Activated CD4-positive, alpha-beta T cell treated with anti-CD3 and anti-CD28 coated beads for 1 hour (primary cell): ENCODE data around the gene NHSL2.
"Not testable (repeated sequence)": the region's sequence is repeated elsewhere in the genome, so short reads cannot be mapped to it uniquely, and the experiment has no call there.

Experiments
- DNase-seq: peaks from one replicate; pipeline ENCODE4 v3.0.0-alpha.2; 2020

The NHSL2 gene

GRCh38 chrX:71927040-71927439 lies 16.4 kb downstream of the NHSL2 start:
- DNase-seq, result no peak

DNA sequence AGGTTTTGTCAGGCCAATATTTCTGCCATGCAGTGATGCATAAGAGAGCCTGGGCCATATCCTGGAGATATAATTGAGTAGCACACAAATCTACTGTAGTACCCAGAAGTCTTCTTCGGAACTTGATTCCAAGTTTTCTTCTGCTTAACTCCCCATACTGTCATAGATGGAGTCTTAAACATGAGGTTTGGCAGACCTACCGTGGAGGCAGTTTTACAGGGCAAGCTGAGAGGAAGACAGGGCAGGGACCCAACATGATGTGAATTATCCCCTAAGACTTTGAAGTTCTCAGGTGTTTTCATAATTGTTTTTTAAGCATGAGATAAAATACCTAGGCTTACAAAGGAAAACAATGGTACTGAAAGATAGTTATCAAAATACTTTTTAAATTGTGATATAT lies 18.2 kb downstream of the NHSL2 start:
- no peak for DNase-seq

DNA sequence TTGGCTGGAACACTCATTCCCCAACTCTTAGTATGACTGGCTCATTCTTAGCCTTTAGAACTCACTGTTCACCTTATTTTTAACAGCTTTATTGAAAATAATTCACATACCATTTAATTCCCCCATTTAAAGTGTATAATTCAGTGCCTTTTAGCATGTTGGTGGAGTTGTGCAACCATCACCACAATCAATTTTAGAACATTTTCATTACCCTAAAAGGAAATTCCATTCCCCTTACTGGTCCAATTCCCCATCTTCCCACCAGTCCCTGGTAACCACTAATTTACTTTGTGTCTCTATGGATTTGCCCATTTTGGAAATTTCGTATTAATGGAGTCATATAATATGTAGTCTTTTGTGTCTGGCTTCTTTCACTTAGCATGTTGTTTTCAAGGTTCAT lies 19.7 kb downstream of the NHSL2 start:
- DNase-seq, result no peak

DNA sequence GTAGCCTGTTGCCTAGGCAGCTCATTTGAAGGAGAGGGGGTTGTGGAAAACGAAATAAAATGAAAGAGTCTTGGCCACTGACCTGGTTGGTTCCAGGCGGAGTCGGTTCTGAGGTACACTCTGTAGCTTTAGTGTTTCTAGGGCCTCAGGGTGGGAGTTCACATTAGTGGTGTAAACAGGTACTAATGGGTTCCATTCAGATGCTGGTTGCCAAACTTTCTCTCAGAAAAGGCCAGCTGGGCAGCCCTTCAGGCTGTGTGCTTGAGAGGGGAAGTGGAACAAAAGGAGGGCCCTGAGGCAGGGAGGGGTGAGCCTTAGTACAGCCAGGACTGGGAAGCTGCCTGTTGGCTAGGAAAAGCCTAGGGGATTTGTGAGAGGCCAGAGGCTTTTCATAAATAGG lies 24.8 kb downstream of the NHSL2 start:
- DNase-seq, result no peak

DNA sequence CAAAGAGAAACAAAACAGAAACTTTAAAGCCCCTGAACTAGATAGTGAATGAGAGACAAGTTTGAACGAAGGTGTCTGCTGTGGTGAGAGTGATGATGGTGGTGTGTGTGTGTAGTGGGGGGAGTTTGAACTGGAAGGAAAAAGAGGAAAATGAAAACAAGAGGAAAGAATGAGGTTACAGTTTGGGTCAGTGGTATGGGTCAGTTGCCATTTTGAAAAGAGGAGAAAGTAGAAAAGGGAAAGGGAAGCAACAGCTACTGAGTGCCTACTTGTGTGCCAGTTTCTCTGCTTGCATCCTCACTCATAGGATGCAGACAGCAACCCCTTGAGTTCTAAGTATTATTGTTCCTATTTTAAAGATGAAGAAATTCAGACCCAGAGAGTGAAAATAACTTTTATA lies 26.0 kb downstream of the NHSL2 start:
- no peak for DNase-seq

GRCh38 chrX:71938371-71938770 lies 27.7 kb downstream of the NHSL2 start:
- DNase-seq, result no peak

DNA sequence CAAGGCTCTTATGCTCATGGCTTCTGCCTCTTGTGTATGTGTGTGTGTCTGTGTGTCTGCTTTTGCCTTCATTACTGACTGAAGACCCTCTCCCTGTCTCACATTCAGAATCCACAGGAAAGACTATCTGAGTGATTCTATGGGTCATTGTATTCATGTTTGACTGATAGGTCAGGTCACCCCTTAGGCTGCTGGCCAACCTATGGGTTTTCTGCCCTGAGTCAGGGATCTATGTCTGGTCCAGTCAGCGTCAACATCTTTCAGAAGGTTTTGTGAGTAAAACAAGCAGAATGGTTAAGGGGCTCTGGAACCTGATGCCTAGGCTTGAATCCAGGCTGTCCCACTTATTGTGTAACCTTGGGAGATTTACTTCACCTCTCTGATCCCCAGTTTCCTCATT lies 30.5 kb downstream of the NHSL2 start:
- DNase-seq, result no peak

DNA sequence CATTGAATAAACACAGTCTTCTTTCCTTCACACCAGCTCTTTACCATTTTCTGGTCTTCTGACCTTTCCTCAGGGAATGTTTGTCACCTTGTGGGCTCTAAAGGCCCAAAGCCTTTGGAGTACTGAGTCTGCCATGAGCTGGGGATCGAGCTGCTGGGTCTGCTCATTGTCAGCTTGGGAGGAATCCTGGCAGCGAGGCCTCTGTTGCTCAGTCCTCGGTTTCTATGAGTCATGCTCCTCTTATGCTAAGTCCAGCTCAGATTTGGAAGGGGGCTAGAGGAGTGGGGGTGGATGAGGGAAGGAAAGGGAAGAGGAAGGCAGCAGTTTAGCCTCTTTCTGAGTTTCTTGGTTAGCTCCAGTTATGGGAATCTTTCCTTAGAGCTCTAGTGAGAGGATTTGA lies 31.1 kb downstream of the NHSL2 start:
- DNase-seq, result no peak

DNA sequence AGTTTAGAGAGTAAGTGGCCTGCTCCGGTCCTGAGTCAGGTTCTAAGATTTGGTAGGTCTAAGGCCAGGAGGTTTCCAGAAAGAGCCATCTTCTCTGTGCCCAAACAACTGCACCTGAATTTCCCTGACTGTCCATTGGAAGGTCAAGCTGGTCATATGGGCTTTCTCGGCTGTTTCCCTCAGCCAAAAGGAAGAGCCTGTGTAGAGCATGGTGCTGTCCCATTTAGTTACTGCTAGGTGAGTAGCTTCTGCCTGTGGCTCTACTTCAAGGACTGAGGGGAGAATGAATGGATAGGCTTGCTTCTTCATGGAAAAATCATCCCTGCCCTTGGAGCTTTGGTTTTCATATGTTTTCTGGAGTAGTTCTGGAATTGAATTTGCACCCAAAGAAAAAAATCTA lies 33.7 kb downstream of the NHSL2 start:
- no peak for DNase-seq

- DNase-seq, result no peak
Measured at GRCh38 chrX:71945237-71945805, 34.7 kb downstream of the NHSL2 start.

GRCh38 chrX:71949363-71949762 lies 38.7 kb downstream of the NHSL2 start:
- DNase-seq, result no peak

- DNase-seq, result no peak
Measured at GRCh38 chrX:71949844-71950445, 39.3 kb downstream of the NHSL2 start.

DNA sequence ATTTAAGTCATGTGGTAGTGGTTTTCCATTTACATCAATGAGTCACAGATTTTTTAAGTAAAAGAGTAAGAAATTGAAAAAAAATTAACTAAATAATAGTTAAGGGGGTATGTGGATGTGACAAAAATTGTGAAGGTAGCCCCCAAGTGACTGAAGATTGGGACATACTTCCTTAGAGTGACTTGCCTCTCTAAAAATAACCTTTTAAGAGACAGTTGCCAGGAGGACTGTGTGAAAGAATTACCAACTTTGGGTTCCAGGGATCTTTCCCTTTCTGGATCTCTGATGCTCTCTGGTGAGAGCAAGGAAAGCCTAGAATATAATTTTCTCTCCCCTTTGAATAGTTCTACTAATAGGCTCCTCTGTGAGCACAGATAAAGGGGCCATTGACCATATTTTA lies 42.7 kb downstream of the NHSL2 start:
- no peak for DNase-seq

- DNase-seq, result no peak
Measured at GRCh38 chrX:71953946-71954345, 43.3 kb downstream of the NHSL2 start.

DNA sequence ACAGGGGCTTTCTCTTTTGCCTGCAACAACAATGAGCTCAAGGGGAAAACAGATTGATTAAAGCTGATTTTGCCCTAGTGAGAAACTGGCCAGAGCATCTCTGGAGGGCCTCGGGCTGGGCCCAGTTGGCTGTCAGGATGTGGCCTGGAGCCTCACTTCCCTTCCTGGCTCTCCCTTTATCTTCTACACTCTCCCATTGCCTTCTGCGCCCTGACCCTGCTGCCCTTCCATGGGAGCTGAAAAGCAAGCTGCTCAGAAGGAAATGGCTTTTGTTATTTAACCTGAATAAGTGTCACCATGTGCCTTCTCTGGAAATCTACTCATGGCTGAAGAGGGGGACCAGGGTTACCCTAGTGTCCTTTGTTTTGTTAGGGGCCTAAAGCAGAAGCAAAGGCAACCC lies 43.8 kb downstream of the NHSL2 start:
- no peak for DNase-seq

DNA sequence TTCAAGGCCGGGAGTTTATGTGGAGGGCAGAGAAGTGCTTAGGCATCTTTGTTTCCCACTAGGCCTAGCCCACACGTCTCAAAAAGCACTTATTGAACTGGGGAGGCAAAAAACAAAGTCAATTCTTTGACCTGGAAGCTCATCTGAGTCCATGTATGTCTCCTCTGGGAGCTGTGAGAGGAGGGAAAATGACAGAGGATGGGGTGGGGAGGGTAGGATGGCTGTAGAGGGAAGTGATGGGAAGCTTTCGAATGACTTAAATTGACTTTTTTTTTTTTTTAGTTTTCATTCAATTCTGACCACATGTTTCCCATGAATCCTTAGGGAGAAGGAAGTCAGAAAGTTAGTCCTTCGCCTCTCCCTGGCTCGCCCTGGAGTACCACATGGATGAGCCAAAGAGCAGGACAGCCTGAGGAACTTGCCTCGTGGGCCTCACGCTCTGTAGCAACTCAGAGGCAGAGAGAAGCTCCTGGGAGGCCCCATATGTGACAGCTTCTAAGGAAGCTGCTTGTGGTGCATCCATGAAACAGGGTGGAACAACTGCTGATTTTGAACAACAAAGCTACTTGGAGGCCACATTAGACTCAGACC lies 45.0 kb downstream of the NHSL2 start:
- DNase-seq, result no peak

- DNase-seq, result no peak
Measured at GRCh38 chrX:71958281-71958675, 47.6 kb downstream of the NHSL2 start.

DNA sequence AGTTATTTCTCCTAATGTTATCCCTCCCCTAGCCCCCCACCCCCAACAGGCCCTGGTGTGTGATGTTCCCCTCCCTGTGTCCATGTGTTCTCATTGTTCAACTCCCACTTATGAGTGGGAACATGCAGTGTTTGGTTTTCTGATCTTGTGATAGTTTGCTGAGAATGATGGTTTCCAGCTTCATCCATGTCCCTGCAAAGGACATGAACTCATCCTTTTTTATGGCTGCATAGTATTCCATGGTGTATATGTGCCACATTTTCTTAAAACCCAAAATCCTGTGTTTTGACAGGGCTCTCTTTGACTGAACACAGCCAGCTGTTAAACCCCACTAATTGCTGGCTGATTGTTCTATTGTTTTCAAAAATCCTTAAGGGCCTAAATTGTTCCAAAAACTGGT lies 53.5 kb downstream of the NHSL2 start:
- DNase-seq, result not testable (repeated sequence)

- no peak for DNase-seq
Measured at GRCh38 chrX:71974916-71975315, 64.3 kb downstream of the NHSL2 start.

DNA sequence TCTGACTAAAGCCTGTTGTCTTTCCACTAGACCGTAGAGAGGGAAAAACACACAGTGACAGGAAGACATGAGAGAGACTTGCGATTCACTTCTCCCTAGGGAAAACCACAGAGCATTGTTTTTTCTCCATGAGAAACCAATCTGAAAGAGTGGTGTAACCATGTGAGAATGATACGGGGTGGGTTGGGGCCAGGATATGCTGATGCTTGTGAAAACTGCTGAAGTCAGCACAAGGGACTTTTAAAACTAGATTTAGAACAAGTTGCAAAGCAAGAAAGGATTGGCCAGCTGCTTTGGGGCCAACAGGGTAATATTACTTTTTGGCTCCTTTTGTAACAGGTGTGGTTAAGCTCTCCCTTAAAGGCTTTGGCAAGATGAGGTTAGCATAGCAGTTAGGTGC lies 66.1 kb downstream of the NHSL2 start:
- no peak for DNase-seq

GRCh38 chrX:71978164-71978563 lies 67.5 kb downstream of the NHSL2 start:
- no peak for DNase-seq

GRCh38 chrX:71989768-71990426 lies 79.3 kb downstream of the NHSL2 start:
- no peak for DNase-seq

- no peak for DNase-seq
Measured at GRCh38 chrX:71990518-71990917, 79.9 kb downstream of the NHSL2 start.

- DNase-seq, result no peak
Measured at GRCh38 chrX:71991164-71991563, 80.5 kb downstream of the NHSL2 start.
